Transverse colon (tissue), 3 donors: Measurements from ENCODE around the gene CCDC39.

ENCODE experiments used
- EP300 ChIP-seq: sonication (generic); formaldehyde crosslinking; IDR thresholded peaks from one replicate; pipeline ENCODE4 v1.6.1; 2017; ENCODE audit warnings: antibody characterized with exemption, low read depth
- POLR2A ChIP-seq: fragments of 450-650 bp; IDR thresholded peaks from one replicate; pipeline ENCODE4 v1.6.1; 2016; ENCODE audit warnings: antibody characterized with exemption, mild to moderate bottlenecking, moderate library complexity
- TF ChIP-seq, protein P1 (sequence below), 5 experiments: fragments of 200-600 bp in 3 of 5; fragments of 450-650 bp in 2 of 5; sonication (generic) in 3 of 5; IDR thresholded peaks; 1 replicate in 2 of 5; 2 replicates in 3 of 5; pipeline ENCODE4 v1.5.1; 2016 to 2017; ENCODE audit warnings: antibody characterized with exemption in 5 of 5, inconsistent platforms in 3 of 5, mild to moderate bottlenecking in 2 of 5, moderate library complexity in 1 of 5

DNA sequence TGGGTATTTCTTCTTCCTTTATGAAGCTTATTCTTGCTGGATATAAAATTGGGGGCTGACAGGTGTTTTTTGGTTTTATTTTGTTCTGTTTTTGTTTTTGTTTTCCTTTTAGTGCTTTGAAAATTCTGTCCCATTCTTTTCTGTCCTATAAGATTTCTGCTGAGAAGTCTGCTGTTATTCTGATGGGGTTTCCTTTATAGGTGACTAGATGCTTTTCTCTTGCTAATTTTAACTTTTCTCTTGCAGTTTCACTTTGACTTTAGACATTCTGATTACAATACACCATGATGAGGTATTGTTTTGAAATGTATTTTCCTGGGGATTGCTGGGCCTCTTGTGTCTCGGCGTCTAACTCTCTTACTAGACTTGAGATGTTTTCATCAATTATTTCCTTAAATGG is 54.6 kb downstream of the CCDC39 start:
- TF ChIP-seq, protein P1, sequence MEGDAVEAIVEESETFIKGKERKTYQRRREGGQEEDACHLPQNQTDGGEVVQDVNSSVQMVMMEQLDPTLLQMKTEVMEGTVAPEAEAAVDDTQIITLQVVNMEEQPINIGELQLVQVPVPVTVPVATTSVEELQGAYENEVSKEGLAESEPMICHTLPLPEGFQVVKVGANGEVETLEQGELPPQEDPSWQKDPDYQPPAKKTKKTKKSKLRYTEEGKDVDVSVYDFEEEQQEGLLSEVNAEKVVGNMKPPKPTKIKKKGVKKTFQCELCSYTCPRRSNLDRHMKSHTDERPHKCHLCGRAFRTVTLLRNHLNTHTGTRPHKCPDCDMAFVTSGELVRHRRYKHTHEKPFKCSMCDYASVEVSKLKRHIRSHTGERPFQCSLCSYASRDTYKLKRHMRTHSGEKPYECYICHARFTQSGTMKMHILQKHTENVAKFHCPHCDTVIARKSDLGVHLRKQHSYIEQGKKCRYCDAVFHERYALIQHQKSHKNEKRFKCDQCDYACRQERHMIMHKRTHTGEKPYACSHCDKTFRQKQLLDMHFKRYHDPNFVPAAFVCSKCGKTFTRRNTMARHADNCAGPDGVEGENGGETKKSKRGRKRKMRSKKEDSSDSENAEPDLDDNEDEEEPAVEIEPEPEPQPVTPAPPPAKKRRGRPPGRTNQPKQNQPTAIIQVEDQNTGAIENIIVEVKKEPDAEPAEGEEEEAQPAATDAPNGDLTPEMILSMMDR (IDR thresholded peaks at IDR 0.05): no peak
- TF ChIP-seq POLR2A: no peak
- TF ChIP-seq EP300: no peak
